NCI-H526 treated with DMSO at 0.1 percent for 48 hours (cell line): ENCODE measurements around the gene THADA.
"Not testable (repeated sequence)": the region's sequence is repeated elsewhere in the genome, so short reads cannot be mapped to it uniquely, and the experiment has no call there.

Experiments used
- DNase-seq: peaks from one replicate; lab custom pipeline; 2025; lab: John Stamatoyannopoulos, UW

Gene THADA

DNA sequence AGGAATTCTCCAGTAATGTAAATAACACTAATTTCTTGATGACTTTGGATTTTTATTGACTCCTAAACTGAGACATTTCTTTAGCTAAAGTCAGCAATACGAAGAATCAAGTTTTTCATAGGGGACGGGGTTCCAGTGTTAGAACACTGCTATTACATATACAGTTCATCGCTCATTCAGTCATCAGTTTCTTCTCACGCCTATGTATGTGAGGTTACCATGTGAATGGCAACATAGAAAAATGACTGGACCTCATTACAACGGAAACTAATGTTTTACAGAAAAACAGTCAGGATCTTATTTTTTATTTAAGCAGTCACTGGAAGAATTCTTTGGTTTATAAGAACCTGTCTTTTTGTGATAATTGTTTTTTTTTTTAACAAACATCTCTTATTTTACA is 56.4 kb downstream of the THADA start:
- DNase-seq: no peak

DNA sequence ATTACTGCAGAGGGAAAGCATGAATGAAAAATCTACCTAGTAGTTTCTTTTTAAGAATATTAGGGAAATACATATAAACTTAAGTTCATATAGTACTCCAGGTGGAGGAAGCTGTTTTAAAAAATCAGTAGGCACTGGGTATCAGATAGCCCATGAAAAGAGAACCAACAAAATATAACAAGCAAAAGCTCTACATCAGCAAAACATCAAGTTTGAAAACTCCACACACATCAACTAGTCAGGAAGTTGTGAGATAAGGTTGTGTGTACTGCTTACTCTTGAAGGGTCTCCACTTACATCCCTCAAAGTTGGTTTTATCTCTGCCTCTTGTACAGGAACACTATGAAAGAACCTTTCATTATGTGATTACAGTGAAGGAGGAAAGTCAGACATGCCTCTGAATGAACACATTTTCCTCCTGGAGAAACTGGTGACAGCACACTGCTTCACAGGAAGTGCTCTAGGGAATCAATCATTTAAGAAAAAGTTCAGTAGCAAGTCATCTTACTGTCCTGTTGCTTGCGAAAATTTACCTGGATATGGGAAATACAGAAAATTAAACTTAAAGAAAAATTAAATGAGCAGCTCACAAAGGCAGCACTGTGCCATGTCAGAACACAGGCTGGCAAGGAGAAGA is 57.7 kb downstream of the THADA start:
- DNase-seq: no peak

DNA sequence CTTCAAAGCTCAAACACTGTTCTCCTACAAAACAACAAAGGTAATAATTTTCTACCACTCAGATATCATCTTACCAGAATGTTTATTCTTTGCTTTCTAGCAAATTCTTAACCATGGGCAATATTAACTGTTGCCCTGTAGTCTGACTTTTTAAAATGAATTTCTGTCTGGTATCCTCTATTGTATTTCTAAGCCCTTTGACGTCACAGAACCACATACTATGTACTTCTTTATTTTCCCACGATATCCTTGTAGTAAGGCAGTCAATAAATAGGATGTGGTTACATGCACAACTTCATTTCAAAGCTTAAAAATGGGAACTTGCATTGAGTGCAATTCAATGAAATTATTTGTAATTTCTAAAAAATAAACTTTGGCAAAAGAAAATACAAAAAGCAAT is 58.7 kb downstream of the THADA start:
- no peak for DNase-seq

DNA sequence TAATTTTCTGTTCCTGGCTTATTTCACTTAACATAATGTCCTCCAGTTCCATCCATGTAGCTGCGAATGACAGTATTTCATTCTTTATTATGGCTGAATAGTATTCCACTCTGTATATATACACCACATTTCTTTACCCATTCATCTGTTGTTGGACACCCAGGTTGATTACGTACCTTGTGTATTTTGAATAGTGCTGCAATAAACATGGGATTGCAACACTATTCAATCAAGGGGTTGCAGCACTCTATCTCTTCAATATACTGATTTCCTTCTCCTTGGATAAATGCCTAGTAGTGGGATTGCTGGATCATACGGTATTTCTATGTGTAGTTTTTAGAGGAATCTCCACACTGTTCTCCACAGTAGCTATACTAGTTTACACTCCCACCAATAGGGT is 61.3 kb downstream of the THADA start:
- DNase-seq: no peak

DNA sequence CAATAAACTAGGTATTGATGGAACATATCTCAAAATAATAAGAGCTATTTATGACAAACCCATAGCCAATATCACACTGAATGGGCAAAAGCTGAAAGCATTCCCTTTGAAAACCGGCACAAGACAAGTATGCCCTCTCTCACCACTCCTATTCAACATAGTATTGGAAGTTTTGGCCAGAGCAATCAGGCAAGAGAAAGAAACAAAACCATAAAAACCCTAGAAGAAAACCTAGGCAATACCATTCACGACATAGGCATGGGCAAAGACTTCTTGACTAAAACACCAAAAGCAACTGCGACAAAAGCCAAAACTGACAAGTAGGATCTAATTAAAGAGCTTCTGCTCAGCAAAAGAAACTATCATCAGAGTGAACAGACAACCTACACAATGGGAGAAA is 63.3 kb downstream of the THADA start:
- not testable (repeated sequence) for DNase-seq

DNA sequence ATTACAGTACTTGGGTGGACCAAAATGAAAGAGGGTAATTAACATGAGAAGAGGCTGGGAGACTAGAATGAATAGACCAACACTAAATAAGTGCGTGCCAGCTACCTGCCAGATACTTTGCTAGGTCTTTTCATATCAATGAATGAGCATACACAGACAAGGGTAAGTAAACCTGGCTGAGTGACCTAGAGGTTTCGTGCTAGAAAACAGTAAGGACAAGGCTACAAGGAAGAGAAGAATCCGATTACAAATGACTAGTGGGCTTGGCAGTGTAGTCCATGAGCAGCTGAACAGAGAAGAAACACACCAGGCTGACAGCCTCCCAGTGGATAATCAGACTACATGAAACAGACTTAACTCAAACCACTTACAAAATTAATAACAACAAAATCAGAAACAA is 64.6 kb downstream of the THADA start:
- no peak for DNase-seq

DNA sequence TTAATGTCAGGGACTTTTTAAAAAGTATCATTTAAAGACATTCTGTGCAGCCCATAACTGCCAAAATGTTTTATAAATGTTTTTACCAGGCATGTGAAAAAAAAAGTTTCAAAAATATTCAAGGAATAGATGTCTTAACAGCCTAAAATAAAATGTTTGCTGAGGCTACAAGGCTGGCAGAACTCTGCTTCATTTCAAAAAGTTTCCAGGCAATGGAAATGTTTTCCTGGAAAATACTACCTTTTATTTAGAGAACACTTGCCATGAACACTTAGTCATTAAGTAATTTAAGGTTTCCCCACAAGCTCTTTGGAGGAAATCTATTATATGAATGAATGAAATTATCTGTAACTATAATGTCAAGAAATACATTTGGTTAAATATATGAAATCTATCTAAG is 68.8 kb downstream of the THADA start:
- no peak for DNase-seq

DNA sequence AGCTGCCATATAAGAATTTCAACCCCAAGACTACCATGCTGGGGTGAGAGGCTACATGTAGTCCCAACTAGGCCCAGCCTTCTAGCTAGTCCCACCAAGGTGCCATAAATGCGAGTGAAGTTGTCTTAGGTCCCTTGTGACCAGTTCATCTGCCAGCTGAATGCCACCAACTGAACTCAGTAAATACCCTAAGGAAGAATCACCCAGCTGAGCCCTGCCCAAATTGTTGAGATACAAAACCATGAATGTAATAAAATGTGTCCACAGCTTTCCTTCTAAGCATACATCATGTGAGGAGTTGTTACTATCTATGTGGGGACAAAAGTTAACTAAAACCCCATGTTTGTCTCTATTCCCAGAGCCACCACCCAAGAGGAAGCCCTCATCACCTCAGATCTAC is 70.3 kb downstream of the THADA start:
- DNase-seq: no peak

DNA sequence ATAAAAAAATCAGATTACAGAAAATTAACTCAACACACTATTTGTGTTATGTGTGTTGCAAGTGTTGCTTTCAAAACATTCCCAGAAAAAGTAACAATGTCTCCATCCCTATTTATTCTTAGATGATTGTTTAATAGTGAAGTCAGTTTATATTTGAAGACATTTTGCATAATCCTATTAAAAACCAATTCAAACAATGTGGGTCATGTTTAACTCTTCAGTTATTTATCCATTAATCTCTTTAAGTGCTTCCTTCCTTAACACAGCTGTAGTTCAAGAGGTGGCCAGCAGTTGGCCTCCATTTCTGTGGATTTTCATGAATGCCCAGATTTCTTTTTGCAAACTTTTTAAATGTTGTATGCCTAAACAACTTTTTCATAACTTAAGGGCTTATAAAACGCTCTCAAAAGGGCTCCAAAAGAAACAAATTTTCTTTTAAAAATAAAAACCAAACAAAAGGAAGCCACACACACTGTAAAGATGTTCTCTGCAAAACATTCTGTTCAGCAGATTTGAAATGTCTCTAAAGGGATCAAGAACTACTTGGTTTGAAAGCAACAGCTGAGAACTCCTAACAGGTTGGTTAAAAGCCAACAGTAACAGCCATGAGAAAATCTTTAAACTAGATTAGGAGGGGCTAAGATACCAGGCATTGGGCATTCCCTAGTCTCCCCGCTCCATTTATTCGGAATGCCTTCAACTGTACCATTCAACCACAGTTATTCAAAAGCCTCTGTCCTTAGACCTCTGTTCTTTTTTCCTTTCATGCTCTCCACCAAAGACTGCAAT is 71.5 kb downstream of the THADA start:
- DNase-seq: no peak

DNA sequence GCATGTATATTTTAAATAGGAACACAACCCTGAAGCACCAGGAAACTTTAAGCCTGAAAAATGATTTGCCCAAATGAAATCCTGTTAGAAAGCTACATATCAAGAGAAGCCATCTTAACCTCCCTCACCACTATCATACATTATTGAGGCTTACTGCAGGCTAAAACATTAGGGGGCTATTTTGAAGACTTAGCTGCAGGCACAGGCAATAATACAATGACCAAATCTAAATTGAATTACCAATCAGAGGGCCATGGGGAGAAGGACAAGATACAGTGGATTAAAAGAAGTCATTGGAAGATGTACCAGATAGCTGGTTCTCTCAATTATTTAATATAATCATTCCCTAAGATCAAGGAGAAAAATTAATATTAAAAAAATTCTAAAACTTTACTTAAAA is 73.7 kb downstream of the THADA start:
- DNase-seq: no peak

DNA sequence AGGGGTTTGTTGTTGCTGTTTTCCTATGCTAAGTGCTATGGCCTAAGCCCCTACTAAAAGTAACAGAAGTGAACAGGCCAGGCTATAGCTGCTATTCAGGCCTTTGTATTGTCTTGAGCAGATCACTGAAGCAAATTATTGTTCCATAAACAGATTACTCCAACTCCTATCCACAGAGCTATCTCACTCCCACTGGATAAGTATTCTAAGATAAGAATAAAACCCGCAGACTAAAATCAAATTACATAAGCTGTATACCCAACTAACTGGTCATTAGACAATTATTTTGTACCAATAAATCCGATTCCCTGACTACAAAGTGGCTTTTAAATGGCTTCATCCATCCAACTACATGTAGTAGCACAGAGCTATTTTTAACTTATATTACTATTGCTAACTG is 74.3 kb downstream of the THADA start:
- no peak for DNase-seq

DNA sequence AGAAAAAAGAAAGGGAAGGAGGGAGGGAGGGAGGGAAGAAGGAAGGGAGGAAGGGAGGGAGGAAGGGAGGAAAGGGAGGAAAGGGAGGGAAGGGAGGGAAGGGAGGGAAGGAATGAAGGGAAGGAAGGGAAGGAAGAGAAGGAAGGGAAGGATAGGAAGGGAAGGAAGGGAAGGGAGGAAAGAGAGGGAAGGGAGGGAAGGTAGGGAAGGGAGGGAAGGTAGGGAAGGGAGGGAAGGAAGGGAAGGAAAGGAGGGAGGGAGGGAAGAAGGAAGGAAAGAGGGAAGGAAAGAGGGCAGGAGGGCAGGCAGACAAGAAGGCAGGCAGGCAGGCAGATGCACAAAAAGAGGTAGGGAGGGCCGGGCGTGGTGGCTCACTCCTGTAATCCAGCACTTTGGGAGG is 74.9 kb downstream of the THADA start:
- DNase-seq: no peak

DNA sequence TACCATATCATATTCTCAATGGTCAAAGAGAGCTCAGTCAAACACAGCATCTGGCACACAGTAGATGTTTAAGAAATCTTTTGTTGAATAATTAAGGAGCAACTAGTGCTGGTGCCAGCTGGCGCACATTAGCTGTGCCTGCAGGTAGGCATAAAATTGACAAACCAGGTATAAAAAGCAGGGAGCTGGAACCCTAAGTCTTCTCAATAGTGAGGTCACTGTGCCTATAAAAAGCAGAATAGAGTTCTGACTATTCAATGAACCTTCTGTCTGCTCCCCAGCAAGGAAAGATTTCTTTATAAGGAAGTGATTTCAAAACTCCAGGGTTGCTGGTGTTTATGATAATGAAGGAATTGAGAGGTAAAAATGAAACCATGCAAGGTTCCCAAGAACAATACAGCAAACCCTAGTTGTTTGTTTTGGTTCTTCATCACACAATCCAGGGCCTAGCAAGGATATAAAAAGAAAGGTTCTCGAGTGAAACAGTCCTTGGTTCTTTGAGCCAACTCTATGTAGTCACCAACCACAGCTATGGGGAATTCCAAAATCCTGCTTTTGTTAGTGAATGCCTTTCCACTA is 76.1 kb downstream of the THADA start:
- DNase-seq: no peak

DNA sequence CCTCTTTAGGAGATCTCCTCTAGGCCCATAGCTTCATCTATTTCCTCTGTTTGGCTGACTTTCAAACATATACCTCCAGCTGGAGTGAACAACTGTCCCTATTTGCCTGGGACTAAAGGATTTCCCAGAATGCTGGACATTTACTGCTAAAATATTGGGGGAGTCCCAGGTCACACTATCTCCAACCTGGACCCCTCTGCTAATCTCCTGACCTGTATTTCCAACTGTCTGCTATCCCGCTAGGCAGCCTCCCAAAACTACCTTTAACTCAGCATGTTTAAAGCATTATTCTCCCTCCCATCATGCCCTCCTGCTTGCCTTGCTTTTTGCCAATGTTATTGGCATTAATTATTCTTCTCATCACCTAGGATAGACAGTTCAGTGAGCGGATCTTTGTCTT is 77.1 kb downstream of the THADA start:
- DNase-seq: no peak

DNA sequence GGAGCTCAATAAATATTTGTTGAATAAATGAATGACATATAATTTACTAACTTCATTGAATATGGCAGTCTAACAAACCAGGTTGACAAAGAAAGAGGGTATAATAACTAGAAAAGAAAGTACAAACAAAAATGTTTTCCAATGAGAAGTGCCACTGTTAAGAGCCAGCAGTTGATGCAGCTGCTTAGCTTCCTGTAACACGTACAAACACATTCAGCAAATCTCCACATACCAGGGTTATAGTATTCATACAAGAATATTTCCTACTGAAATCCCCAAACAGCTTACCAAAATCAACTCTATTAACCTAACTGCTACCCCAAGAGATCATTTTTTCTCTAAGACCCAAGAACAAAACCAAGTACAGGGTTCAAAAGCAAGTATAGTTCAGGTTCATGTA is 77.7 kb downstream of the THADA start:
- DNase-seq: no peak

DNA sequence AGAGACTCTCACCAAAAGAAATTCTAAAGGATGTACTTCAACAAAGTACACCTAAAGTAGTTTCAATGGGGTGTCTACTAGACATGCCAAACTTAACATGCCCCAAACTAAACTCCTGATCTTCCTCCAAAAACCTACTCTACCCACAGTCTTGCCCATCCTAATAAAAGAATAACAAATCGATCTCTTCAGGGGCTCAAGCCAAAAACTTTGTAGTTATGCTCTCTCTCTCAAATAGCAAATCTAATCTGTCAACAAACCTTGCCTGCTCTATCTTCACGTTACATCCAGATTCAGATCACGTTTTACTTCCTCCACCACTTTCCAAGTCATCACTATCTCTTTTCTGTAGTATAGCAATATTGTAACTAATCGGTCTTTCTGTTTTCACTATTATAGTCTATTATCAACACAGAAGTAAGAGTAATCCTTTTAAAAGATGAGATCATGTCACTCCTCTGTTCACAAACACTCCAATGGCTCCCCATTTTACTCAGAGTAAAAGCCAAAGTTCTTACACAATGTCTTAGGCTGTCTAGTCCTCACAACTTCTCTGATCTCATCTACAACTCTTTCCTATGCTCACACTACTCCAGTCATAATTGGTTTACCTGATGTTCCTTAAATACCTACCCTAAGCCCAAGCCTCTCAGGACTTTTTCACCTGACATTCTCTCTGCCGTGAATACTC is 79.9 kb downstream of the THADA start:
- no peak for DNase-seq

DNA sequence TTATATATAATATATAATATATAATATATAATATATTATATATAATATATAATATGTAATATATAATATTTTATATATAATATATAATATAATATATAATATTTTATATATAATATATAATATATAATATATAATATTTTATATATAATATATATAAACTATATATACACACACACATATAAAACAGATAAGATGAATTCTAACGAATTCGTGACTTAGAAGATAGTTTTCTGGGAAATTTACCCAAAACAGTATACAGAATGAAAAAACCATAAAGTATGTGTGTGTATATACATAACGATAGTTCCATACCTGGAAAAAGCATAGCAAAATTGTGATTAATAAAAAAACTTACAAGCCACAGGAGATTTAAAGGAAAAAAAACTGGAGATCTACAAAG is 80.6 kb downstream of the THADA start:
- DNase-seq: no peak

DNA sequence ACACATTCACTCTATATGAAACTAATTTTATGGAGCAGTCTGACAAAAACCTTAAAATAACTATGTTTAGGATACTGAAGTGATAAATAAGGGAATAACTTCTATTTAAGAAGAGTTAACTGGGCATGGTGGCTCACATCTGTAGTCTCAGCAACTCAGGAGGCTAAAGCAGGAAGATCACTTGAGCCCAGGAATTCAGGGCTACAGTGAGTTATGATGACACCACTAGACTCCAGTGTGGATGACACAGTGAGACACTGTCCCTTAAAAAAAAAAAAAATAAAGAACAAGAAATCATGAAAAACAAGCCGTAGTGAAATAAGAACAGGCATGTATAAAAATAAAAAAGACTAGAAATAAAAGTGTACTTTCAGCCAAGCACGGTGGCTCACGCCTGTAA is 82.0 kb downstream of the THADA start:
- DNase-seq: no peak

DNA sequence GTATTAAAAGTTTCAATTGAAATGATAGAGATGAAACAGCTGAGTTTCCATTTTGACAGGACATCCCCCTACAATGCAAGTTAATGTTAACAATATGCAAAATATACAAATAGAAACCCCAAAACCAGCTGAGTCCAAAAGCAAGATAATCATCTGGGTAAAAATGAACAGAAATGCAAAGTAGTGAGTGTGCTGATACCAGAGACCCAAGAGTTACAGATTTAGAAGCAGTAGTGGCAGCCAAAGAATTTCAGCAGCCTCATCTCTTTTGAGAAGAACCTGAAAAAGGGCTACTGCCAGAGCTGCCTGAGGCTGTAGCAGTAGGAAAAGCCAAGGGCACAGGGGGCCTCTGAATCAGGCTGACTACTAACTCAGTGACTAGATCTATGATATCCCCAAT is 82.6 kb downstream of the THADA start:
- DNase-seq: no peak

DNA sequence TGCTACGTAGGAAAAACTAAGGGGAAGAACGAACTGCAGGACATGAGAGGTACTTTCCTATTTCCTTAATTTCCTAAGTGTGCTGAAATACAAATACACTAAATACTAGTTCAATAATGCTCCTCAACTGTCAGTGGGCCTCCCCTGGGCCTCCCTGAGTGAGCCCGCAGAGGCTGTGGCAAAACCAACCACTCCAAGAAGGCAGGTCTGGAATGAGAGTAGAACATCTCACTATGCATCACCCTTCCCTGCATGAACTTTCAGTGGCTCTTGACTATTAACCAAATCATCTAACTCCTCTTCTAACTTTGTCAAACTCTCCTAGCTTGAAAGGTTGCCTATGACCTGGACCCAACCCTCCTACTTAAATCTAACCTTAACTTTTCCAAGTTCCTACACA is 84.6 kb downstream of the THADA start:
- no peak for DNase-seq

DNA sequence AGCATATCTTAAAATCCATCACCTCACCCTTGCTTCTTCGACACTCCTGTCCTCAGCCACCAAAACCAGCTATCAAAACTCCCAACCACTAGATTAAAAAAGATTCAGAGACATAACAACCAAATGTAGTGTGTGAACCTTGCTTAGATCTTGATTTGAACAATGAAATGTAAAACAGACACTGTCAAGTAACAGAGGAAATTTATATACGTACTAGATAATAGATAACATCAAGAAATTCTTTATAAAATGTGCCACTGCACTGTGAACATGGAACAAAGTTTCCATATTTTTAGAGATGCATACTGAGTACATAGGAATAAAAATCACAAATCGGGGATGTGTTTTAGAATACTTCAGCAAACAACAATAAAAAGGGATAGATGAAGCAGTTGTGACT is 86.0 kb downstream of the THADA start:
- DNase-seq: no peak

DNA sequence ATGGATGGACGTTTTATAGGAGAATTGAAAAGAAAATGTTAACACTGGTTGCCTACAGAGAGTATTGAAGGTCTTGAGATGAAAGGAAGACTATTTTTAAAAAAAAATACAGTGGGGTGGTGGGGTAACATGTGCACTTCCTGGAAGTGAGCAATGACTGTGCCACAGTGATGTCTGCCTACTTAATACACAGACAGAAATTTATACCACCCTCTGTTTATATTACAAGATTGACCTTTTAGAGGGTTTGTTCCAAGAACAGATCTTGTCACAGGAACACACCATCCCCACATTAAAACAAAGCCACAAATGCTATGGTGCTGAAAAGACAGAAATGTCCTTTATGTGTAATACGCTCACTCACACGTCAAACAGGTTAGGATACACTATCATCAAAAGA is 87.6 kb downstream of the THADA start:
- no peak for DNase-seq

DNA sequence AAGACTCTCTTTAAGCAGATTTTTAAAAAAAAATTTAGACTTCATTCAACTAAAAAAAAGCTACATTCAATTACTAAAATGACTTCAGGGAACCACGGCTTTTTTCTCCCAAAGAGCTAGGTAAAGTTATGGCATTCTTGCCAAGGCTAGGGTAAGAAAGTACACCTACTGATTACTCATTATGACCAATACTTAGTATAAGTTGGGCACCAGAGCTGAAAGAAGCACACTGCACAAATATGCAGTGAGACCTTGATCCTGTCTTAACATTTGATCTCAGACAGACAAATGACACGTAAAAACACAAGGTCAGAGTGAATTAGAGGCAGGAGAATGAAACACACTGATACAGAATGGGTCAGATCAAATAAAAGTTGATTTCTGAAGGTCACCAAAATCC is 88.7 kb downstream of the THADA start:
- DNase-seq: no peak
